HepG2 (cell line): ENCODE measurements around the gene TSHZ2. TPM values are rescaled to one million over a fixed set of nuclear protein-coding genes. Genes with fewer than 3 reads are reported as not detected.

Experiments
- ATAC-seq: fragments of 200-7000 bp; cut with Tn5 transposase; 3 replicates; pipeline ENCODE4 v1.9.1; 2020; ENCODE audit warnings: mild to moderate bottlenecking, moderate library complexity
- BruUV-seq: library from RNA; stranded (reverse); fragments of 400-500 nt; replicated peaks from 2 replicates; lab custom pipeline; 2021; lab: Mats Ljungman, UMichigan
- CTCF ChIA-PET: fragments of 300-600 bp; formaldehyde crosslinking; extraction: SDS; loops from one replicate; lab custom pipeline; 2021; ENCODE audit warnings: low total read pairs, inconsistent platforms, low intra/inter-chr PET ratio; lab: Yijun Ruan, JAX
- POLR2A ChIA-PET: fragments of 350-600 bp; sonication (Branson Sonifier 250); formaldehyde crosslinking; loops from one replicate; lab custom pipeline; 2020; ENCODE audit warnings: antibody characterized with exemption, inconsistent platforms; lab: Yijun Ruan, JAX
- DNase-seq: peaks from one replicate; pipeline ENCODE4 v3.0.0-alpha.2; 2015; ENCODE audit warnings: low spot score
- FAIRE-seq: peaks from 3 replicates; lab custom pipeline; 2011; peaks lifted over from hg19 to GRCh38; lab: Jason Lieb, UNC
- H2AFZ ChIP-seq: one replicate; pipeline ENCODE4 v1.6.1; 2011; ENCODE audit warnings: low read length, inconsistent platforms
- H3K27ac ChIP-seq: fragments of 300-600 bp; 3 replicates; pipeline ENCODE4 v1.8.0; 2011; ENCODE audit warnings: mixed run types, mild to moderate bottlenecking, mixed read lengths, low read length, inconsistent platforms; ENCODE audit not compliant: insufficient read depth; ENCODE audit errors: extremely low read length
- H3K27me3 ChIP-seq, 2 experiments: fragments of 200-600 bp in 1 of 2; 2 replicates in 1 of 2; 3 replicates in 1 of 2; pipeline versions ENCODE4 v1.6.0 to v1.8.0; 2011; ENCODE audit warnings: low read length in 2 of 2, mild to moderate bottlenecking in 2 of 2, moderate library complexity in 2 of 2, inconsistent platforms in 1 of 2; ENCODE audit not compliant: insufficient read depth in 2 of 2, control insufficient read depth in 1 of 2
- H3K36me3 ChIP-seq, 2 experiments: fragments of 200-600 bp in 1 of 2; replicated peaks in 1 of 2; 2 replicates in 1 of 2; 3 replicates in 1 of 2; pipeline versions ENCODE4 v1.5.1 to v1.8.0; 2011; ENCODE audit warnings: low read length in 2 of 2, inconsistent platforms in 1 of 2; ENCODE audit not compliant: insufficient read depth in 2 of 2, control insufficient read depth in 1 of 2
- H3K4me1 ChIP-seq: 2 replicates; pipeline ENCODE4 v1.5.1; 2012; ENCODE audit warnings: low read length, inconsistent platforms; ENCODE audit not compliant: insufficient read depth
- H3K4me2 ChIP-seq: 2 replicates; pipeline ENCODE4 v1.6.0; 2011; ENCODE audit warnings: low read depth, low read length, inconsistent platforms
- H3K4me3 ChIP-seq, 3 experiments: fragments of 200-600 bp in 1 of 3; sonication (generic), shearing (Covaris generic) in 1 of 3; replicated peaks in 1 of 3; 2 replicates each; pipeline ENCODE4 v1.5.1; 2011 to 2016; ENCODE audit warnings: low read length in 3 of 3, inconsistent platforms in 2 of 3, low read depth in 2 of 3, mild to moderate bottlenecking in 2 of 3, control low read depth in 1 of 3, mixed read lengths in 1 of 3; ENCODE audit not compliant: insufficient read depth in 1 of 3
- H3K79me2 ChIP-seq: one replicate; pipeline ENCODE4 v1.6.1; 2011; ENCODE audit warnings: low read length, inconsistent platforms; ENCODE audit not compliant: insufficient read depth
- H3K9ac ChIP-seq: 2 replicates; pipeline ENCODE4 v1.6.0; 2011; ENCODE audit warnings: mild to moderate bottlenecking, low read depth, low read length, inconsistent platforms; ENCODE audit not compliant: insufficient read depth
- H3K9me3 ChIP-seq: 2 replicates; pipeline ENCODE4 v1.5.1; 2012; ENCODE audit warnings: mild to moderate bottlenecking, low read length
- H4K20me1 ChIP-seq: 2 replicates; pipeline ENCODE4 v1.6.0; 2011; ENCODE audit warnings: inconsistent platforms, mild to moderate bottlenecking, low read length, moderate library complexity; ENCODE audit not compliant: insufficient read depth
- ELF3 ChIP-seq: IDR thresholded peaks from 2 replicates; pipeline ENCODE4 v1.6.1; 2016; ENCODE audit warnings: missing genetic modification reagents, missing compliant biosample characterization
- GATA4 ChIP-seq: sonication (generic); IDR thresholded peaks from 2 replicates; pipeline ENCODE4 v1.6.1; 2016; ENCODE audit warnings: antibody characterized with exemption, low read depth, borderline replicate concordance
- HNRNPK ChIP-seq: fragments of 200-400 bp; formaldehyde crosslinking; IDR thresholded peaks from 2 replicates; pipeline ENCODE4 v1.6.1; 2018; ENCODE audit warnings: low read length, low read depth, moderate library complexity, mild to moderate bottlenecking; ENCODE audit not compliant: poor library complexity, severe bottlenecking
- MYC ChIP-seq: sonication (generic); formaldehyde crosslinking; IDR thresholded peaks from 2 replicates; pipeline ENCODE4 v1.9.0; 2021; ENCODE audit warnings: missing genetic modification reagents, borderline replicate concordance
- NR1H2 ChIP-seq: sonication (generic); formaldehyde crosslinking; IDR thresholded peaks from 2 replicates; pipeline ENCODE4 v1.8.1; 2022; ENCODE audit warnings: low read depth, missing genetic modification reagents, borderline replicate concordance
- NR2C2 ChIP-seq: sonication (generic); formaldehyde crosslinking; IDR thresholded peaks from 2 replicates; pipeline ENCODE4 v1.4.0; 2020; ENCODE audit warnings: missing genetic modification reagents, mild to moderate bottlenecking, moderate library complexity, borderline replicate concordance
- SNRNP70 ChIP-seq: fragments of 200-400 bp; formaldehyde crosslinking; IDR thresholded peaks from 2 replicates; pipeline ENCODE4 v1.6.1; 2017; ENCODE audit warnings: mild to moderate bottlenecking, low read depth, low read length, moderate library complexity
- ZBTB42 ChIP-seq: sonication (generic); formaldehyde crosslinking; IDR thresholded peaks from 2 replicates; pipeline ENCODE4 v1.5.0; 2020; ENCODE audit warnings: mild to moderate bottlenecking, missing genetic modification reagents
- ZFAT ChIP-seq: sonication (generic); formaldehyde crosslinking; conservative IDR thresholded peaks from 2 replicates; pipeline ENCODE4 v1.8.1; 2023; ENCODE audit warnings: missing genetic modification reagents, inconsistent platforms
- ZFP90 ChIP-seq: sonication (generic); formaldehyde crosslinking; IDR thresholded peaks from 2 replicates; pipeline ENCODE4 v1.8.0; 2022; ENCODE audit warnings: missing genetic modification reagents, mild to moderate bottlenecking, inconsistent platforms, borderline replicate concordance
- ZNF160 ChIP-seq: sonication (generic); formaldehyde crosslinking; IDR thresholded peaks from 2 replicates; pipeline ENCODE4 v1.8.0; 2022; ENCODE audit warnings: mild to moderate bottlenecking, inconsistent platforms, missing genetic modification reagents
- ZNF17 ChIP-seq: sonication (generic); formaldehyde crosslinking; IDR thresholded peaks from 2 replicates; pipeline ENCODE4 v1.5.0; 2020; ENCODE audit warnings: mild to moderate bottlenecking, missing genetic modification reagents
- ZNF615 ChIP-seq: sonication (generic); formaldehyde crosslinking; IDR thresholded peaks from 2 replicates; pipeline ENCODE4 v1.5.0; 2020; ENCODE audit warnings: mild to moderate bottlenecking, missing genetic modification reagents, borderline replicate concordance
- ZNF670 ChIP-seq: sonication (generic); formaldehyde crosslinking; IDR thresholded peaks from 2 replicates; pipeline ENCODE4 v1.8.0; 2022; ENCODE audit warnings: mild to moderate bottlenecking, missing genetic modification reagents, borderline replicate concordance
- ZNF7 ChIP-seq: IDR thresholded peaks from 2 replicates; pipeline ENCODE4 v1.6.1; 2016; ENCODE audit warnings: missing biosample characterization, missing genetic modification reagents
- ZNF83 ChIP-seq: sonication (generic); formaldehyde crosslinking; IDR thresholded peaks from 2 replicates; pipeline ENCODE4 v1.4.0; 2020; ENCODE audit warnings: missing genetic modification reagents, mild to moderate bottlenecking, borderline replicate concordance
- WGBS: methylation state at CpG from one replicate; pipeline ENCODE4 v1.1.6; 2017; ENCODE audit warnings: low lambda C conversion rate; 5-methylcytosine and 5-hydroxymethylcytosine counted together
- in situ Hi-C: cut with HindIII; loops from 2 replicates; pipeline ENCODE4 v1.10.0; 2017; ENCODE audit warnings: low pct_unique_long_range_greater_than_20kb; ENCODE audit not compliant: extremely low pct_ligation_motif_present
- intact Hi-C: fragments of 100-400 bp; cut with micrococcal nuclease; formaldehyde crosslinking; loops from one replicate; pipeline ENCODE4 v1.10.0; 2022; ENCODE audit not compliant: unreplicated experiment
- polyA plus RNA-seq, 8 experiments: library from polyadenylated mRNA; depleted of rRNA in 3 of 8; stranded (reverse) in 7 of 8; unstranded in 1 of 8; fragments of >200 nt; fragmentation: Illumina TruSeq in 4 of 8; extraction: Trizol in 4 of 8; gene quantifications; 2 replicates each; pipeline versions ENCODE4 v1.2.1 to v1.2.3, GENCODE V29; 2011 to 2016; ENCODE audit warnings: low read depth in 4 of 8, missing spikeins in 1 of 8, mixed read lengths in 1 of 8; ENCODE audit not compliant: insufficient read depth in 1 of 8
- total RNA-seq, 5 experiments: library from RNA; depleted of rRNA; stranded (reverse); fragments of >200 nt; fragmentation: Illumina TruSeq; extraction: Trizol; gene quantifications; 2 replicates each; pipeline ENCODE4 v1.2.3, GENCODE V29; 2016; ENCODE audit warnings: low read depth in 1 of 5
- TF ChIP-seq, protein P1 (sequence below): sonication (generic); formaldehyde crosslinking; IDR thresholded peaks from 2 replicates; pipeline ENCODE4 v1.4.0; 2020; ENCODE audit warnings: missing genetic modification reagents, borderline replicate concordance

The TSHZ2 gene
- total and polyA plus RNA-seq, 2 of the 13 experiments (the other 11 are each of a cell fraction or from before 2014, with no cell fraction given), result 0.01 TPM; not detected in 1

DNA sequence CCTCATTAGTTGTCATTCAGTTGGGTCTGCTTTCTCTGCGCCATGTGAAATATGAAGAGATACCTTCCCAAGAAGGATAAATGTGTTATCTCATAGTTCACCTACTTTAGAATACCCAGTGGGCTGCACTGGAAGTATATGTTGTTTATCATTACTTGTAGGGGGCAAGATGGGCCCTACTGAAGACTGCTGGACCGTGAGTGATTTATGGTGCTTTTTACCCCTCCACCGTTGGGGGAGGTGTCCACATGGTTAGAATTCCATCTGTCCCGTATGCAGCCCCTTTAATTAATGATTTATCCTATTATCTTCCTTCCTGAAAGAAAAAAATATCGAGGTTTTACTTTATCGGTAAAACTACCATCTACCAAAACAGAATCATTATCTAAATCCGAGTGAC lies 97.0 kb downstream of the TSHZ2 start:
- Histone ChIP-seq H3K27ac (no peak overlapping the region), H3K27me3 (peaks cover 4 to 15% of the 10 kb centered on the region in 2 experiments; a peak in 2 of 5 replicates), H4K20me1 (no peaks in the 10 kb centered on the region), H3K4me1 (no peaks in the 10 kb centered on the region), H3K9ac (no peak overlapping the region), H3K36me3 (no peaks in the 10 kb centered on the region), H3K4me2 (no peak overlapping the region), H3K4me3 (no peak overlapping the region), H3K9me3 (peaks cover 6% of the 10 kb centered on the region), H3K79me2 (no peaks in the 10 kb centered on the region), H2AFZ (no peak overlapping the region)
- no peak for FAIRE-seq
- no peak for ATAC-seq
- in situ Hi-C loops (no loop called here), intact Hi-C loops (no loop called here)
- no TSS peak for BruUV-seq
- TF ChIP-seq MYC (CRISPR knock-in tag), result no peak
- no peak for TF ChIP-seq NR1H2 (CRISPR knock-in tag)
- no peak for TF ChIP-seq ZNF7 (CRISPR knock-in tag)
- TF ChIP-seq ZFAT, result no peak
- TF ChIP-seq SNRNP70, result no peak
- TF ChIP-seq GATA4, result no peak
- TF ChIP-seq ZNF670 (CRISPR knock-in tag), result no peak
- no peak for TF ChIP-seq ZNF615
- no peak for TF ChIP-seq ZNF83 (CRISPR knock-in tag)
- TF ChIP-seq ZFP90 (CRISPR knock-in tag), result no peak
- no peak for TF ChIP-seq ZNF160
- TF ChIP-seq ZNF17, result no peak
- TF ChIP-seq, protein P1, sequence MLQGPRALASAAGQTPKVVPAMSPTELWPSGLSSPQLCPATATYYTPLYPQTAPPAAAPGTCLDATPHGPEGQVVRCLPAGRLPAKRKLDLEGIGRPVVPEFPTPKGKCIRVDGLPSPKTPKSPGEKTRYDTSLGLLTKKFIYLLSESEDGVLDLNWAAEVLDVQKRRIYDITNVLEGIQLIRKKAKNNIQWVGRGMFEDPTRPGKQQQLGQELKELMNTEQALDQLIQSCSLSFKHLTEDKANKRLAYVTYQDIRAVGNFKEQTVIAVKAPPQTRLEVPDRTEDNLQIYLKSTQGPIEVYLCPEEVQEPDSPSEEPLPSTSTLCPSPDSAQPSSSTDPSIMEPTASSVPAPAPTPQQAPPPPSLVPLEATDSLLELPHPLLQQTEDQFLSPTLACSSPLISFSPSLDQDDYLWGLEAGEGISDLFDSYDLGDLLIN, result no peak
- no peak for TF ChIP-seq ZBTB42
- TF ChIP-seq NR2C2 (CRISPR knock-in tag), result no peak
- TF ChIP-seq HNRNPK, result no peak
- no peak for TF ChIP-seq ELF3 (CRISPR knock-in tag)
- WGBS, result 31% methylated on average over 7 of the region's 7 CpGs
- POLR2A ChIA-PET, result no interaction called here
- CTCF ChIA-PET, result no interaction called here
- no peak for DNase-seq
